WTC11 (cell line): ENCODE results near the gene ADCK2.

Experiments used
- FOXJ3 ChIP-seq: sonication (generic); formaldehyde crosslinking; IDR thresholded peaks from 2 replicates; pipeline ENCODE4 v1.9.0; 2021; ENCODE audit warnings: missing genetic modification reagents, mild to moderate bottlenecking, borderline replicate concordance
- KAT7 ChIP-seq: sonication (generic); formaldehyde crosslinking; IDR thresholded peaks from 2 replicates; pipeline ENCODE4 v1.8.1; 2023; ENCODE audit warnings: missing genetic modification reagents, mild to moderate bottlenecking, borderline replicate concordance
- TEAD4 ChIP-seq: sonication (generic); formaldehyde crosslinking; IDR thresholded peaks from 2 replicates; pipeline ENCODE4 v1.8.0; 2022; ENCODE audit warnings: mild to moderate bottlenecking, missing genetic modification reagents
- TF ChIP-seq, protein P1 (sequence below): fragments of 200-600 bp; IDR thresholded peaks from 2 replicates; pipeline ENCODE4 v1.8.0; 2022; ENCODE audit warnings: antibody characterized with exemption
- TF ChIP-seq, protein P2 (sequence below): sonication (generic); formaldehyde crosslinking; IDR thresholded peaks from 2 replicates; pipeline ENCODE4 v1.8.0; 2022; ENCODE audit warnings: missing genetic modification reagents
- TF ChIP-seq, protein P3 (sequence below): sonication (generic); formaldehyde crosslinking; IDR thresholded peaks from 2 replicates; pipeline ENCODE4 v1.8.1; 2023; ENCODE audit warnings: mild to moderate bottlenecking, missing genetic modification reagents
- TF ChIP-seq, protein P4 (sequence below): sonication (generic); formaldehyde crosslinking; IDR thresholded peaks from 2 replicates; pipeline ENCODE4 v1.8.1; 2022; ENCODE audit warnings: missing genetic modification reagents, borderline replicate concordance

DNA sequence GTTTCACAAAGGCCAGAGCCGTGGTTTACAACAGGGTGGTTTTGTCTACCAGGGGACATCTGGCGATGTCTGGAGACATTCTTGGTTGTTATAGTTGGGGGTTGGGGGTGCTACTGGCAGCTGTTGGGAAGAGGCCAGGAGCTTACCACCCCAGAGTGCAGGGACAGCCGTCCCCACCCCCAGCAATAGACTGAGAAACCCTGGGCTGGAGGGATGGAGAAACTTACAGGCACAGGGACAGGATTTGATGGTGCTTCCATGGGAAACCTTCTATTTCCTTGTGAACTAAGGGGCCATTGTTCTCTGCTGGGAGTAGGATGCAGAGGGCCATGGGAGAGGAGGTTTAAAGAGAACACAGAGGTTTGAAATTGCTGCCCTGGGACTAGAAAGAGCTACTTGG lies 10.9 kb downstream of the ADCK2 start:
- TF ChIP-seq KAT7 (no peak), TEAD4 (CRISPR knock-in tag) (no peak), FOXJ3 (CRISPR knock-in tag) (no peak)
- TF ChIP-seq, protein P1, sequence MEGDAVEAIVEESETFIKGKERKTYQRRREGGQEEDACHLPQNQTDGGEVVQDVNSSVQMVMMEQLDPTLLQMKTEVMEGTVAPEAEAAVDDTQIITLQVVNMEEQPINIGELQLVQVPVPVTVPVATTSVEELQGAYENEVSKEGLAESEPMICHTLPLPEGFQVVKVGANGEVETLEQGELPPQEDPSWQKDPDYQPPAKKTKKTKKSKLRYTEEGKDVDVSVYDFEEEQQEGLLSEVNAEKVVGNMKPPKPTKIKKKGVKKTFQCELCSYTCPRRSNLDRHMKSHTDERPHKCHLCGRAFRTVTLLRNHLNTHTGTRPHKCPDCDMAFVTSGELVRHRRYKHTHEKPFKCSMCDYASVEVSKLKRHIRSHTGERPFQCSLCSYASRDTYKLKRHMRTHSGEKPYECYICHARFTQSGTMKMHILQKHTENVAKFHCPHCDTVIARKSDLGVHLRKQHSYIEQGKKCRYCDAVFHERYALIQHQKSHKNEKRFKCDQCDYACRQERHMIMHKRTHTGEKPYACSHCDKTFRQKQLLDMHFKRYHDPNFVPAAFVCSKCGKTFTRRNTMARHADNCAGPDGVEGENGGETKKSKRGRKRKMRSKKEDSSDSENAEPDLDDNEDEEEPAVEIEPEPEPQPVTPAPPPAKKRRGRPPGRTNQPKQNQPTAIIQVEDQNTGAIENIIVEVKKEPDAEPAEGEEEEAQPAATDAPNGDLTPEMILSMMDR, result no peak
- TF ChIP-seq, protein P2, sequence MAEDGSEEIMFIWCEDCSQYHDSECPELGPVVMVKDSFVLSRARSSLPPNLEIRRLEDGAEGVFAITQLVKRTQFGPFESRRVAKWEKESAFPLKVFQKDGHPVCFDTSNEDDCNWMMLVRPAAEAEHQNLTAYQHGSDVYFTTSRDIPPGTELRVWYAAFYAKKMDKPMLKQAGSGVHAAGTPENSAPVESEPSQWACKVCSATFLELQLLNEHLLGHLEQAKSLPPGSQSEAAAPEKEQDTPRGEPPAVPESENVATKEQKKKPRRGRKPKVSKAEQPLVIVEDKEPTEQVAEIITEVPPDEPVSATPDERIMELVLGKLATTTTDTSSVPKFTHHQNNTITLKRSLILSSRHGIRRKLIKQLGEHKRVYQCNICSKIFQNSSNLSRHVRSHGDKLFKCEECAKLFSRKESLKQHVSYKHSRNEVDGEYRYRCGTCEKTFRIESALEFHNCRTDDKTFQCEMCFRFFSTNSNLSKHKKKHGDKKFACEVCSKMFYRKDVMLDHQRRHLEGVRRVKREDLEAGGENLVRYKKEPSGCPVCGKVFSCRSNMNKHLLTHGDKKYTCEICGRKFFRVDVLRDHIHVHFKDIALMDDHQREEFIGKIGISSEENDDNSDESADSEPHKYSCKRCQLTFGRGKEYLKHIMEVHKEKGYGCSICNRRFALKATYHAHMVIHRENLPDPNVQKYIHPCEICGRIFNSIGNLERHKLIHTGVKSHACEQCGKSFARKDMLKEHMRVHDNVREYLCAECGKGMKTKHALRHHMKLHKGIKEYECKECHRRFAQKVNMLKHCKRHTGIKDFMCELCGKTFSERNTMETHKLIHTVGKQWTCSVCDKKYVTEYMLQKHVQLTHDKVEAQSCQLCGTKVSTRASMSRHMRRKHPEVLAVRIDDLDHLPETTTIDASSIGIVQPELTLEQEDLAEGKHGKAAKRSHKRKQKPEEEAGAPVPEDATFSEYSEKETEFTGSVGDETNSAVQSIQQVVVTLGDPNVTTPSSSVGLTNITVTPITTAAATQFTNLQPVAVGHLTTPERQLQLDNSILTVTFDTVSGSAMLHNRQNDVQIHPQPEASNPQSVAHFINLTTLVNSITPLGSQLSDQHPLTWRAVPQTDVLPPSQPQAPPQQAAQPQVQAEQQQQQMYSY (CRISPR knock-in tag), result no peak
- TF ChIP-seq, protein P3, sequence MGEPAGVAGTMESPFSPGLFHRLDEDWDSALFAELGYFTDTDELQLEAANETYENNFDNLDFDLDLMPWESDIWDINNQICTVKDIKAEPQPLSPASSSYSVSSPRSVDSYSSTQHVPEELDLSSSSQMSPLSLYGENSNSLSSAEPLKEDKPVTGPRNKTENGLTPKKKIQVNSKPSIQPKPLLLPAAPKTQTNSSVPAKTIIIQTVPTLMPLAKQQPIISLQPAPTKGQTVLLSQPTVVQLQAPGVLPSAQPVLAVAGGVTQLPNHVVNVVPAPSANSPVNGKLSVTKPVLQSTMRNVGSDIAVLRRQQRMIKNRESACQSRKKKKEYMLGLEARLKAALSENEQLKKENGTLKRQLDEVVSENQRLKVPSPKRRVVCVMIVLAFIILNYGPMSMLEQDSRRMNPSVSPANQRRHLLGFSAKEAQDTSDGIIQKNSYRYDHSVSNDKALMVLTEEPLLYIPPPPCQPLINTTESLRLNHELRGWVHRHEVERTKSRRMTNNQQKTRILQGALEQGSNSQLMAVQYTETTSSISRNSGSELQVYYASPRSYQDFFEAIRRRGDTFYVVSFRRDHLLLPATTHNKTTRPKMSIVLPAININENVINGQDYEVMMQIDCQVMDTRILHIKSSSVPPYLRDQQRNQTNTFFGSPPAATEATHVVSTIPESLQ, result no peak
- TF ChIP-seq, protein P4, sequence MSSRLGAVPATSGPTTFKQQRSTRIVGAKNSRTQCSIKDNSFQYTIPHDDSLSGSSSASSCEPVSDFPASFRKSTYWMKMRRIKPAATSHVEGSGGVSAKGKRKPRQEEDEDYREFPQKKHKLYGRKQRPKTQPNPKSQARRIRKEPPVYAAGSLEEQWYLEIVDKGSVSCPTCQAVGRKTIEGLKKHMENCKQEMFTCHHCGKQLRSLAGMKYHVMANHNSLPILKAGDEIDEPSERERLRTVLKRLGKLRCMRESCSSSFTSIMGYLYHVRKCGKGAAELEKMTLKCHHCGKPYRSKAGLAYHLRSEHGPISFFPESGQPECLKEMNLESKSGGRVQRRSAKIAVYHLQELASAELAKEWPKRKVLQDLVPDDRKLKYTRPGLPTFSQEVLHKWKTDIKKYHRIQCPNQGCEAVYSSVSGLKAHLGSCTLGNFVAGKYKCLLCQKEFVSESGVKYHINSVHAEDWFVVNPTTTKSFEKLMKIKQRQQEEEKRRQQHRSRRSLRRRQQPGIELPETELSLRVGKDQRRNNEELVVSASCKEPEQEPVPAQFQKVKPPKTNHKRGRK (CRISPR knock-in tag), result no peak
